Neural cell (in vitro differentiated cells): ENCODE measurements around the gene DNAAF9.

ENCODE experiments used
- EP300 ChIP-seq: fragments of 450-650 bp; conservative IDR thresholded peaks from 2 replicates; pipeline ENCODE4 v1.6.1; 2014; ENCODE audit warnings: antibody characterized with exemption, mild to moderate bottlenecking, moderate library complexity; ENCODE audit not compliant: poor library complexity, severe bottlenecking
- EZH2 ChIP-seq: fragments of 200-600, 300-800 bp; shearing (Covaris generic), sonication (generic); IDR thresholded peaks from 2 replicates; pipeline ENCODE4 v1.6.1; 2014; ENCODE audit warnings: antibody characterized with exemption, low read length, borderline replicate concordance, mild to moderate bottlenecking; ENCODE audit not compliant: insufficient read depth, poor library complexity, severe bottlenecking
- POLR2AphosphoS5 ChIP-seq: IDR thresholded peaks from 2 replicates; pipeline ENCODE4 v1.6.1; 2012
- SMC3 ChIP-seq: fragments of 450-650 bp; conservative IDR thresholded peaks from 2 replicates; pipeline ENCODE4 v1.6.1; 2014; ENCODE audit warnings: antibody characterized with exemption, mild to moderate bottlenecking, moderate library complexity; ENCODE audit not compliant: poor library complexity
- TAF1 ChIP-seq: IDR thresholded peaks from 2 replicates; pipeline ENCODE4 v1.6.1; 2012; ENCODE audit warnings: low read depth
- TF ChIP-seq, protein P1 (sequence below): fragments of 450-650 bp; IDR thresholded peaks from 2 replicates; pipeline ENCODE4 v1.5.1; 2014; ENCODE audit warnings: antibody characterized with exemption, mild to moderate bottlenecking, moderate library complexity; ENCODE audit not compliant: poor library complexity, severe bottlenecking
- TF ChIP-seq, protein P2 (sequence below): IDR thresholded peaks from 2 replicates; pipeline ENCODE4 v1.6.1; 2012; ENCODE audit warnings: borderline replicate concordance

DNA sequence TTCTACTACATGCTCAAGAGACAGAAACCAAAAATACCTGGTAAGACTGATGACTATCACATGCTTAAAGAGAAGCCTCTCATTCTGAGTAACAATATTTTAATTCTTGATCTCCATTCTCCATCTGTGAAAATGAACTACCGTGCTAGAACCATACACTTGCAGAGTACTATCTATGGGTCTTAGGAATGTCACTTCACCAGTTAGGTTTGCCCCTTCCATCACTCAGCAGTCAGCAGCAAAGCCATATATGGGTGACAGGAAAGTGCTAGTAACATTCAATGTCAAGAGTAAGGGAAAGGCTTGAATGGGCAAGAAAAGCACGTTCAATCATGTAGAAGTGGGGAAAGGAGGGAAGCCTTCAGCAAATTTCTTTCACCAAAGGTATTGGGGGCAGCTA is 2.3 kb downstream of the DNAAF9 start:
- TF ChIP-seq, protein P1, sequence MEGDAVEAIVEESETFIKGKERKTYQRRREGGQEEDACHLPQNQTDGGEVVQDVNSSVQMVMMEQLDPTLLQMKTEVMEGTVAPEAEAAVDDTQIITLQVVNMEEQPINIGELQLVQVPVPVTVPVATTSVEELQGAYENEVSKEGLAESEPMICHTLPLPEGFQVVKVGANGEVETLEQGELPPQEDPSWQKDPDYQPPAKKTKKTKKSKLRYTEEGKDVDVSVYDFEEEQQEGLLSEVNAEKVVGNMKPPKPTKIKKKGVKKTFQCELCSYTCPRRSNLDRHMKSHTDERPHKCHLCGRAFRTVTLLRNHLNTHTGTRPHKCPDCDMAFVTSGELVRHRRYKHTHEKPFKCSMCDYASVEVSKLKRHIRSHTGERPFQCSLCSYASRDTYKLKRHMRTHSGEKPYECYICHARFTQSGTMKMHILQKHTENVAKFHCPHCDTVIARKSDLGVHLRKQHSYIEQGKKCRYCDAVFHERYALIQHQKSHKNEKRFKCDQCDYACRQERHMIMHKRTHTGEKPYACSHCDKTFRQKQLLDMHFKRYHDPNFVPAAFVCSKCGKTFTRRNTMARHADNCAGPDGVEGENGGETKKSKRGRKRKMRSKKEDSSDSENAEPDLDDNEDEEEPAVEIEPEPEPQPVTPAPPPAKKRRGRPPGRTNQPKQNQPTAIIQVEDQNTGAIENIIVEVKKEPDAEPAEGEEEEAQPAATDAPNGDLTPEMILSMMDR = no peak
- TF ChIP-seq TAF1 (no peak), POLR2AphosphoS5 (no peak), EP300 (no peak), SMC3 (no peak), EZH2 (no peak)
- TF ChIP-seq, protein P2, sequence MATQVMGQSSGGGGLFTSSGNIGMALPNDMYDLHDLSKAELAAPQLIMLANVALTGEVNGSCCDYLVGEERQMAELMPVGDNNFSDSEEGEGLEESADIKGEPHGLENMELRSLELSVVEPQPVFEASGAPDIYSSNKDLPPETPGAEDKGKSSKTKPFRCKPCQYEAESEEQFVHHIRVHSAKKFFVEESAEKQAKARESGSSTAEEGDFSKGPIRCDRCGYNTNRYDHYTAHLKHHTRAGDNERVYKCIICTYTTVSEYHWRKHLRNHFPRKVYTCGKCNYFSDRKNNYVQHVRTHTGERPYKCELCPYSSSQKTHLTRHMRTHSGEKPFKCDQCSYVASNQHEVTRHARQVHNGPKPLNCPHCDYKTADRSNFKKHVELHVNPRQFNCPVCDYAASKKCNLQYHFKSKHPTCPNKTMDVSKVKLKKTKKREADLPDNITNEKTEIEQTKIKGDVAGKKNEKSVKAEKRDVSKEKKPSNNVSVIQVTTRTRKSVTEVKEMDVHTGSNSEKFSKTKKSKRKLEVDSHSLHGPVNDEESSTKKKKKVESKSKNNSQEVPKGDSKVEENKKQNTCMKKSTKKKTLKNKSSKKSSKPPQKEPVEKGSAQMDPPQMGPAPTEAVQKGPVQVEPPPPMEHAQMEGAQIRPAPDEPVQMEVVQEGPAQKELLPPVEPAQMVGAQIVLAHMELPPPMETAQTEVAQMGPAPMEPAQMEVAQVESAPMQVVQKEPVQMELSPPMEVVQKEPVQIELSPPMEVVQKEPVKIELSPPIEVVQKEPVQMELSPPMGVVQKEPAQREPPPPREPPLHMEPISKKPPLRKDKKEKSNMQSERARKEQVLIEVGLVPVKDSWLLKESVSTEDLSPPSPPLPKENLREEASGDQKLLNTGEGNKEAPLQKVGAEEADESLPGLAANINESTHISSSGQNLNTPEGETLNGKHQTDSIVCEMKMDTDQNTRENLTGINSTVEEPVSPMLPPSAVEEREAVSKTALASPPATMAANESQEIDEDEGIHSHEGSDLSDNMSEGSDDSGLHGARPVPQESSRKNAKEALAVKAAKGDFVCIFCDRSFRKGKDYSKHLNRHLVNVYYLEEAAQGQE = no peak
